AG08396 (cell line): ENCODE data around the gene MAGI2.
A peak's percentile ranks its signal among the peaks of the same experiment; 100 is the strongest.
"Not testable (repeated sequence)": the region's sequence is repeated elsewhere in the genome, so short reads cannot be mapped to it uniquely, and the experiment has no call there.

Experiments
- DNase-seq: peaks from one replicate; pipeline ENCODE4 v3.0.0; 2012; ENCODE audit warnings: low spot score, mixed read lengths

MAGI2 gene

DNA sequence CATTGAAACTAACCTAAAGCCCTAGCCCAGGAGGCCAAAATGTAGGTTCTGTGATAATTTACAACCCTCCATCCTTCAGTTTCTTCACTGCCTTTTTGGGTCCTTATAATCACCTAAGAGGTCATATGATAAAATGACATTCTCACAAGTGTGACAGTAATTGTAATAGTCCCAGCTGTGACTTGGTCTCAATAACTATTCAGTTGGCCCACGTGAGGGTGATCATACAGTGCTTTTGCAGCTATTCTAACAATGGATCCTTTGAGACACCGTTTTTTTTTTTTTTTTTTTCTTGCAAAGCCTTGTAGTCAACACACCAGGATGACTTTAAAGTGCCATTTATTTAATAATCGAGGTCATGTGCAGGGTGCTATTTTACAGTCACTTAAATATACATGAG lies 894.9 kb downstream of the MAGI2 start:
- no peak for DNase-seq

DNA sequence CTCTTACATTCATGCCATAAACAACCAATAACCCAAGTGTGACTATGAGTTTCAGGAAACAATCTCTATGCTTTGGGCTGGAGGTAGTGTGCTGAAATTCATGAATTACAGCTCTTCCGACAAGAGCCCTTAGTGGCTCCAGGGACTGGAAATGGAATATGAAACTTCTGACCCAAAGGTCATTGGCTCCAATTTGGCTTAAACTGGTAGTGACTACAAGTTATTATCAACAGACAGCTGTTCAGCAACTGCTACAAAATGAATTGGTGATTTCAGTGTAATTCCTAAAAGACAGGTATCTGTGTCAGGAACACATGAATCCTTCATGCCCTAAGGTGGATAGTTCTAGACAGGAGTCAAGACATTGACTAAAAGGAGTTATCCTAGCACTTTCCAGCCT lies 909.5 kb downstream of the MAGI2 start:
- DNase-seq = no peak

DNA sequence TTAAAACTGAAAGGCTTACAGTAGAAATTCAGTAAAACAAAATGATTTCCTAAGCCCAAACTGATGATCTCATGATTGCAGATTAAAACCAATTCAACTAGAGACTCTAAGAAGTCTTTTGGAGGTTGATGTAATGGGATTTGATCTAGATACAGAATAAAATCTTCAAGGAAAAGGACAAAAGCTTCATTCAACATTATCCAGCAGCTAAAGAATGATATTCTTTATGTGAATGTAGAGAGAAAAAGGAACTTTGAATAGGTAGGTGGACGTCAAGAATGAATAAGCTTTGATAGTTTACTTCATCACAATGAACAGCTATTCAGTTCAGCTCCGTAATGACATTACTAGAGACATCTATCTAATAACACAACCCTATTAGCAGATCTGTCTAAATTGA lies 910.5 kb downstream of the MAGI2 start:
- no peak for DNase-seq

DNA sequence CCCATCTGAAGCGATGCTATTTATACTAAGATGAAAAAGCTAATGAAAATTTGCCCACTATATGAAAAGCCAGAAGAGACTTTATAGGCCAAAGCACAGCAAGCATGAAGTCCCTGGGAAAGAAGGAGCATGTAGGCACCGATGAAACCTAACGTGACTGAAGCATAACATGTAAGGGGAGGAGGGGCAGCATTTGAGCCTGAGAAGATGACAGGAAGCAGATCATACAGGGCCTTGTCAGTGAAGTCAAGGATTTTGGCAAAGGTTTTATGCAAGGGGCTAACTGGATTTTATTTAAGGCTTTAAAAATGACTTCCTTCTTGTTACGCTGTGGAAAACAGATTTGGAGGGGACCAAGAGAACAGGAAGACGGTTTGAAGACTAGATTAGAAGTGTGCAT lies 910.9 kb downstream of the MAGI2 start:
- DNase-seq = no peak

DNA sequence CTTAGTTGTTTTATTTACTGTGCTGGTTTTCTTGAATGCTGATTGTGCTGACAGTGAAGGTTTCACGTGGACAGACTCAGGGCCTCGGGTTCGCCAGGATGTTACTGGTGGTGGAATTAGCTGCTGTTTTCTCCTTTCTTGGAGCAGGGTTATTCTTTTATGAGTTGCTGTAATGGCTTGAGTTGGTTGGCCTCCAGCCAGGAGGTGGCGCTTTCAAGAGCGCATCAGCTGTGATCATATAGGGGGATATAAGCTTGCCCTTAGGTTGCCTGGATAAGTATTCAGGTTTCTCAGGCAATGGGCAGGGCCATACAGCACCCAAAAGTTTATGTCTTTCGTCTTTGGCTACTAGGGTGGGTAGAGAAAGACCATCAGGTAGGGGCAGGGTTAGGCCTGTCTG lies 913.6 kb downstream of the MAGI2 start:
- no peak for DNase-seq

DNA sequence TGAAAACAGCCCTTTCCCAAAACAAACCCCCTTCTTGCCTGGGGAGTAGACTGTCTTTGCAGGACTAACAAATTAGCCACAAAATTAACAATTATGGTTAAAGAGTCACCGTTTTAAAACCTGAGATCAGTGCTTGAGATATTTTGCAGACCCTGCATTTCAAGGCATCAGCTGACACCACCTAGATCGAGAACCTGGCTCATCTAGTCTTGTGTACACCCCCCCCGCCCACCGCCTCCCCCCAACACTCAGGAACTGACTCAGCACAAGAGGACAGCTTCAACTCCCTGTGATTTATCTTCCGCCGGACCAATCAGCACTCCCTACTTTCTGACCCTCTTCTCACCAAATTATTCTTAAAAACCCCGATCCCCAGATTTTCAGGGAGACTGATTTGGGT lies 917.8 kb downstream of the MAGI2 start:
- DNase-seq = no peak

DNA sequence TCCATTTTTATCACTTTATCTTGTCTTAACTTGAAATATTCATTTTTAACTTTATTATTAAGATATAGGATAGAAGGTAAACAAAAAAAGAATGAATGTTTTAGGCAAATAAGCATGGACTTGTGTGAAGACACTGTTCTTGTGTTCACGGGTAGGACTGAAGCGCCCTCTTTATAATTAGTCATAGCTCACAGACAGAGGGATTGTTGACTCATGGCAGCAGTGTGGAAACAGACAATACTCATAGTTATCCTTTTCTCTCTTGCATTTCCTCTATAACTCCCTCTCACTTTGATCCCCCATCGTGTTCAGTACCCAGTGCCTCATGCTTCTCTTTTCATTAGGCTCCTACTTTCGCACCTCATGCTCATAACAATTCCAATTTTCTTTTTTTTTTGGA lies 923.1 kb downstream of the MAGI2 start:
- peak; percentile 19 for DNase-seq

DNA sequence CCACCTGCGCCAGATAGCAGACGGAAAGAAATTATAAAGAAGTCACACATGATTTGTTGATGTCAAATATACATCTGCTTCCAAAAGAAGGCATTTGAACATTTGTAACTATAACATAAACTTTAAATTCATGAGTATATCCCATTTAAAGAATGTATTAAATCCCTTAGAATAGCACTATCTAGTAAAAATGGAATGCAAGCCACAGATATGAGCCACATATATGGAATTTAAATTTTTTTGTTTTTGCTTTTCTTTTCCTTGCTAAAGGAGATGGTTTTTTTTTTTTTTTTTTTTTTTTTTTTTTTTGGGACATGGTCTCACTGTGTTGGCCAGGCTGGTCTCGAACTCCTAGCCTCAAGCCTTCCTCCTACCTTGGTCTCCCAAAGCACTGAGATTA lies 924.1 kb downstream of the MAGI2 start:
- no peak for DNase-seq

DNA sequence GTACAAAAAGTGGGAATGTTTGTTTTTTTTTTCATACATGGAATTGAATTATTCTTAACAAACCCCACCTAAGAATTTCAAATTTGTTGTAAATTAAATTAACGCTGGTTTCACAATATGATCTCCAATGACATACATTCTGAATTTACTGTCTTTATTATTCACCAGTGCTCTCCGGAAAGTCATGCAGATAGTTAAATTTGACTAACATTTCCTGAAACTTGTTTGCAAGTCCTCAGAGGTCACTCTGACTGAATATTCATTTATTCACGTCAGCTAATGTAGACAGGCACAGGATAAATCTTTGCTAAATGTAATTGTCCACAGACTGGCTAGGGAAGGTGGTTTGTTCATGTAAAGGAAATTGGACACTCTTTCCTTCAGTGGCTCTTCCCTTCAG lies 924.5 kb downstream of the MAGI2 start:
- no peak for DNase-seq

DNA sequence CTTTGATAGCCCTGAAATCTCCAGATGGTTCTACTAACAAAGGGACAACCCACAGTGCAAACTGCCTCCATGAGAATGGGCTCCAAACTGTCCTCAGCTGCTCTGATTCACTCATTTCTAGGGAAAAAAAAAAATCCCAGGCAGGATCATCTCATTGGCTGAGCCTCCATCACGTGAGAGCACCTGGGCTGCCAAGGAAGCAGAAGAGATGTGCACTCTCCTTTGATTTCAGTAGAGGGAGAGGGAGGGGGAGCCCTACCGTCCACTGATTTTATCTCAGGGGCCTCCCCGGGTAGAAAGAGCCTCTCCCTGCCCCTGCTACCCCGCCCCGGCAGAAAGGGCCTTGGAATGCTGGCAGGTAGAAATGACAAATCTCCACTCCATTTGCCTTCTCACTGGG lies 929.5 kb downstream of the MAGI2 start:
- no peak for DNase-seq

DNA sequence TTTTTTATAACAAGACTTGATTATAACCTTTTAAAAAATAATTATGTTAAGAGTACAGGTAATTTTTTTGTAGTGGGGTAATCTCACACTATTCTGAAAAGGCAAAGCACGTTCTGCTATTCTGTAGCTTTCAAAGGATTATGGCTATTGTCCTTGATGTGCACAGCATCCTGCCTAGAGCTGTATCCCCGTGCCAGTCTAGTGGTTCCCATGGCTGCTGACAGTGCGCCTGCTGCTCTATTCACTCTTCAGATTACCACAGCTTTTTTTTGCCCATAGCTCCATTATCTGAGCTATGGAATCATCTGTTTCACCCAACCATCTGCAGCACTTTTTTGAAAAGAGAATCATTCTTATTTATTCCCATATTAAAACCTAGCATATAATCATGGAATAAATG lies 931.5 kb downstream of the MAGI2 start:
- DNase-seq = no peak

DNA sequence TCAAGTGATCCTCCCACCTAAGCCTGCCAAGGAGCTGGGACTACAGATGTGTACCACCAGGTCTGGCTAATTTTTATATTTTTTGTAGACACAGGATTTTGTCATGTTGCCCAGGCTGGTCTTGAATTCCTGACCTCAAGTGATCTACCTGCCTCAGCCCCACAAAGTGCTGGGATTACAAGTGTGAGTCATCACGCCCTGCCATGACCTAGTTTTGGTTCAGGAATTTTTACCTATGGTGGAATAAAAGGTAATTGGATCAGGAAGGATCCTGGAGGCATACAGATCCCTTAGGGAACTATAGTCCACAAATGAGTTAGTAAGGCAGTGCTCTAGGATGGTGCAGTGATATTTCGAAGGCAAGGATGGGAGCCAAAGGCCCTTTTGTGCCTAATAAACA lies 937.0 kb downstream of the MAGI2 start:
- DNase-seq = no peak

DNA sequence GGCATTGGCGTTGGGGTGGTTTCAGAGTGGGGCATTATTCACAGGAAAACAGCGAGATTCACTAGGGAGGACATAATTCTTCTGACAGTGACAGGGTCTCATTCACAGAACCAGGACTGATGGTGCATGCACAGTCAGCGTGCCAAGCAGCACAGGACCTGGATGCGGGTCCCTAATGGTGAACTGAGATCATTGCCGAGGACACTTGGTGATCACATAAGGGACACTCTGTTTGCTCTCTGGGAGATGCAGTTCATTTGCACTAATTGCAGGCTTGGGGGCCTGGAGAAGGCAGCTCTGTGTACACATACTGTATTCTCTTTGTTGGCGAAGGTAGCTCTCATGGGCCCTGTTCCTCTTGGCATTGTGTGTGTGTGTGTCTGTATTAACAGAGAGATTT lies 938.8 kb downstream of the MAGI2 start:
- no peak for DNase-seq

DNA sequence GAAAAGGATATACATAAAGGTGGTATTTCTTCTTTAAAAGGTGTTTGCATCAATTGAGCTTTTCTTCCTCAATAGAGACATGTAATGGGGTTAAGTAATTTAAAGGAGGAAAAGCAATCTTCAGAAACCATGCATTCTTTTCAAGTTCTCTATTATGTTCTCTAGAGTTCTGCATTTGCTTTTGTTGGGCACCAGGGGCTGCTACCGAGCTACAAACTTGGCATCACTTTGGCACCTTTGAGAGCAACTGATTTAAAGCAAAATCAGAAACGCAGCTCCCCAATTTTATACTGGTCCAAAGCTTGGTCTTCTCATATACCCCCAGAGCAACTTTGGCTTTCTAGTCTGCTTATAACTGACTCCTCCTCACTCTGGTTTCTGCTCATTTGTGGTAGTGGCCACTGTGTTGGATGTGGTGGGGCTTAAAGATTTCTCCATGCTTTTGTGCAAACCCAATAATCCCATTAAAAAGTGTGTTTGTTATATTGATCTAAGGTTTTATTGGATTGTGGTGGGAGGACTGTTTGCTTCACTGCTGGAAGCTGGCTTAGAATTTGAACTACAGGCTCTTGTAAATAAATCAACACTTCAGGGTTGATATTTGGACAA lies 942.8 kb downstream of the MAGI2 start:
- peak; percentile 47 for DNase-seq

DNA sequence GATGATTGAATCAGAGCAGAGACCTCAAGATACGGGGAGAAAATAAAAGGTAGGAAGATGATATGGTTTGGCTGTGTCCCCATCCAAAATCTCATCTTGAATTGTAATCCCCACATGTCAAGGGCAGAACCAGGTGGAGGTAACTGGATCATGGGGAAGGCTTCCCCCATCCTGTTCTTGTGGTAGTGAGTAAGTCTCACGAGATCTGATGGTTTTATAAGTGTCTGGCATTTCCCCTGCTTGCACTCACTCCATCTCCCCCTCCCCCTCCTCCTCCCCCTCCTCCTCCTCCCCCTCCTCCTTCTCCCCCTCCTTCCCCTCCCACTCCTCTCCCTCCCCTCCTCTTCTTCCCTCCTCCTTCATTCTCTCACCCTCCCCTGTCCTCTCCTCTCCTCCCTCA lies 950.2 kb downstream of the MAGI2 start:
- DNase-seq = not testable (repeated sequence)

DNA sequence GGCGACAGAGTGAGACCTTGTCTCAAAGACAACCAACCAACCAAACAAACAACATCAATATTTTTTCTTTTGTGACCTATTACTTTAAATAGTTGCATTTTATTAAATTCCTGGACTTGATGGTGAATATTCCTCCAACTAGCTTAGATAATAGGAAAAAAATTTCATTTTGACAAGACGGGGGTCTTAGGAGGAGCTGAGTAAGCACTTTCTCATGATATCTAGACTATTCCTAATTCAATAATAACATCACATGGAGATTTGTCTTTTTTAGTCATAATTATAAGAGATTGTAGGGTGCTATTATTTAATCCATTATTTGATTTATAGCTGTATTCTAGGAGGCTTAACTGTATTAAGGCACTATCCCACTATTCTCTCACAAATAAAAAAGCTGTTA lies 952.4 kb downstream of the MAGI2 start:
- DNase-seq = no peak

DNA sequence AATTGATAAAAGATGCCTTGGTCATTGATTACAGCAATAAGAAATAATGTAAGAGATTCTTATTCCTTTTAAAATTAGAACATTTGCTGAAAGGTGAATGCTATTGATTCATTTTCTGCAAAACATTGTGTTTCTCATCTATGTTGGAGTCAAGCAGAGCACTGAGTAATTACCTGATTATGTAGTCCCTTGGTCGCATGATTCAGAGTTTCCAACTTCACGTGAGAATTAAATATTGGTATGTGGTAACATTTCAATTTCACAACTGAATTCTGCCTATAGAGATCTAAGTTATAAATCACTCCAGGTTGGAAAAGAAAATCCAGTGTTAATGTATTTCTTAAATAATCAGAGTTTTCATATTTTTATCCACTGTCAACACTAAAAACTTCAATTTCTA lies 953.5 kb downstream of the MAGI2 start:
- no peak for DNase-seq

DNA sequence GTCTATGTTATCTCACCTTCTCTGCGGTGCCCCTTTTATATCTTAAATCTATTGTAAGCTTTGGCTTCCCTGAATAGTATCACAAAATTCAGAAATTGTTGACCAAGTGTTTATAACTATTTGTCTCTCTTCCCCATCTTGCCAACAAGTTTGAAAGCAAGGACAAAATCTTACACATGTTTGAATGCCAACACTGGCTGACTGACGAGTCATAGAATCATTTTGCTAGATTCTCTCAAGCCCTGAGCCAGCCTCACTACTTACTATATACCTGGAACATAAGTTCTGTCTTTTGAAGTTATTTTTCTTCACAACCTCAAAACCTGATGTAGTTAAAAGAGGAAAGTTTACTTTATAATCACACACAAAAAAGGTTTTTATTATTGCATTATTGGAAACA lies 954.2 kb downstream of the MAGI2 start:
- peak; percentile 47 for DNase-seq

DNA sequence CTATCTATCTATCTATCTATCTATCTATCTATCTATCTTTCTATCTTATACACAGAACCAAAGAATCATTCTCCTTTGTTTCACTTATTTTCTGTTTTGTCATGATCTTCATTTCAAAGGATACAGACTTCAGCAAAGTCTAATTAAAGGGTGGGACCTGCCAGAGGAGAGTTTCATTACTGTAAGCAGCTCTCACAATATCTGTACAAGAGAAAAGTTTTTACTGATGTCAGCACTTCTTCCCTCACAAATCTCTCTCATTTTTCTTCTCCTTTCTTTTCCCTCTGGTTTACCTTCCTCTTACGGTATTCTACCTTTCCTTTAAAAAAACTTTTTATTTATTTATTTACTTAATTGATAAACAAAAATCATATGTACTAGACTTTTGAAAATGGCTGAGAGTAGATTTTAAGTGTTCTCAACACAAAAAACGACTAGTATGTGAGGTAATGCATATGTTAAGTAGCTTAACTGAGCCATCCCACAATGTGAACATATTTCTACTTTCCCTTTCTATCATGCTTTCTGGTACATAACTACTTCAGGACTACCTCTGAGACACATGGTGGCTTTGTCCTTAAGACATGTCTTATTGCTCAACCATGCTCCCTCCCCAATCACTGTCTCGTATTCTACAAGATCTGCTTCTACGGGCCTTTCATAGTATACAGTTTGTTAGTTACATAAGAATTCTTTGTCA lies 955.6 kb downstream of the MAGI2 start:
- DNase-seq = no peak

DNA sequence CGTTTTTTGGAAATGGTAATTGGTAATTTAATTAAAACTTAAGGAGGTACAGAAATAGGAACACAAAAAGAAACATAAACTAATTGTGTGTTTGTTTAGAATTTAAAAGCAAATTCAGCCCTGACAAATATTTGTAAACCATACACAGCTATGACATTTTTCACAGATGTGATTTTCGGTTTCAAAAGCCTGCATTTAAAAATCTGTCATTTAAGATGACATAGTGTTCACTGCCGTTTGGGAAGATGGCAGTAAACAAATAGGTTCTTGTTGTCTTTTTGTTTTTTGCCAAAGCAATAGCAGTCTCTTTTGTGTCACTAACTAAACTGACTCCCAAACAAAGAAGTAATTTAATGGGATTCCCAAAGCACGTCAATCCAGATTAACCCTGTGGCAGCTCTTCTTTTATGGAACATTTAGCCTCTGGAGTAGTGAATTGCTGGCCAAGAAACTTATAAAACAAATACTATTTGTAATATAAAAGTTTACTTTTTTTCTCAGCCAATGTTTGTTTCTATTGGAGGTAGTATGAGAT lies 957.3 kb downstream of the MAGI2 start:
- DNase-seq = no peak

DNA sequence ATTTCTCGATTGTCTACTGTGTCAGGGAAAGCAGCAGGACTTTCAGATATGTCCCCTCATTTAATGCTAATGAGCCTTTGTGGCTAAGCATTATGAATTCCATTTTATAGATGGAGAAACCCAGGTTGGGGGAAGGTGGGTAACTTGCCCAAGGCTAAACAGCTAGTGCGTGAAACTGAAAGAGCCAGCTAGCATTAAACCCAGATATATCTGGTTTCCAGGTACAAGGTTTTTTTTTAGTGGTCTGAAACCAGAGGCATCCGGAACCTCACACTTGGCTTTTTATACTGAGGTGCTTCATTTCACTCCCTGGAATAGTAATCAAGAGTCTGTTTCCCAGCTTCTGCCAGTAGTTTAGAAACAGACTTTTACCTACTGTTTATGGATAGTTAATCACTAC lies 960.1 kb downstream of the MAGI2 start:
- no peak for DNase-seq

DNA sequence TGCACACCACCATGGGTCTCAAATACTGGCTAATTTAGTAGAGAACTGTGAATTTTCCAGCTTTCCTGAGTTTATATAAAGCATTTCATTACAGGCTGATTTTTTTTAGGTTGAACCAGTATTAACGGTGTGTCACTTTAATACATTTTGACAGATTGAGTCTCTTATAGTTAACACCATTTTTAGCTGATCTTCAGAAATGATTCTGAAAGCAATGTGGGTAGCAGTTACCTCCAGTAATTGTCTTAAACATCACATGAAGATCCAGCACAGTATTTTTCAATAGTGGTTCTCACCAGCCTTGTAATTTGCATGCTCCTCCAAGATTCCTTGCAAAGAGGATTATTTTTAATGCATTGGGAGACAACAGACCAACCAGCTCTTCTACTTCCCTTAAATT lies 961.3 kb downstream of the MAGI2 start:
- no peak for DNase-seq

DNA sequence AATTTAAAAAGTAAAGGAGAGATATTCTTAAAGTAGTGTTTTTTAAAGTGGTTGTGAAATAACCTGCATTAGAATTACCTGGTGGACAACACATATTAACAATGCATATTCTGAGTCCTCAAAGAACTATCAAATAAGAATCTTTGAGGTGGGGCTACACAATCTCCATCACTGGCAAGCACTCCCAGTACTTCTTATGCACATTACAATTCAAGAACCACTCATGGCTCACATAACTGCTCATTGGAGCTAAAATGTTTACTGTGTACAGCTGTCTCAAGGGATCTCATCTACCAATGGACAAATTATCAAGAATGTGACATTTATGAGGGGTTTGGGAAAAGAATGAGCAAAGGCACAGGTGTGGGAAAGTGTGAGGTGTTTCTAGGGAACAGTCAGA lies 962.9 kb downstream of the MAGI2 start:
- no peak for DNase-seq
